Tibial nerve (tissue), 4 donors: ENCODE data around the gene PARP12. TPM values are rescaled to one million over a fixed set of nuclear protein-coding genes. Genes with fewer than 3 reads are reported as not detected.

Experiments used
- DNase-seq, 2 donors: peaks; one replicate each; pipeline ENCODE4 v3.0.0-alpha.2; 2019; ENCODE audit warnings: low spot score in 2 of 2
- H3K27ac ChIP-seq, 4 donors: fragments of 200-600 bp; sonication (generic) in 3 of 4; one replicate each; pipeline ENCODE4 v1.5.1; 2017 to 2019; ENCODE audit warnings: mild to moderate bottlenecking in 1 of 4
- H3K27me3 ChIP-seq, 2 donors: fragments of 200-600 bp; sonication (generic) in 1 of 2; one replicate each; pipeline versions ENCODE4 v1.5.1 to v1.6.0; 2017 to 2019
- H3K36me3 ChIP-seq, 3 donors: fragments of 200-600 bp; sonication (generic); one replicate each; pipeline ENCODE4 v1.5.1; 2018 to 2019
- H3K4me1 ChIP-seq, 4 donors: fragments of 200-600 bp; sonication (generic) in 3 of 4; one replicate each; pipeline ENCODE4 v1.5.1; 2017 to 2019
- H3K4me3 ChIP-seq, 4 donors: fragments of 200-600 bp; sonication (generic) in 3 of 4; one replicate each; pipeline ENCODE4 v1.5.1; 2017 to 2019; ENCODE audit warnings: mild to moderate bottlenecking in 1 of 4, moderate library complexity in 1 of 4
- H3K9me3 ChIP-seq, 4 donors: fragments of 200-600 bp; sonication (generic) in 3 of 4; one replicate each; pipeline ENCODE4 v1.5.1; 2017 to 2019
- CTCF ChIP-seq, 5 experiments: fragments of 200-600 bp in 3 of 5; fragments of 450-650 bp in 2 of 5; sonication (generic) in 3 of 5; IDR thresholded peaks; one replicate each; pipeline ENCODE4 v1.5.1; 2016 to 2019; ENCODE audit warnings: antibody characterized with exemption in 5 of 5, mild to moderate bottlenecking in 3 of 5, moderate library complexity in 2 of 5
- EP300 ChIP-seq, 2 donors: sonication (generic); formaldehyde crosslinking; IDR thresholded peaks; one replicate each; pipeline ENCODE4 v1.6.1; 2017; ENCODE audit warnings: antibody characterized with exemption in 2 of 2, mild to moderate bottlenecking in 1 of 2
- POLR2A ChIP-seq, 2 donors: fragments of 450-650 bp; IDR thresholded peaks; one replicate each; pipeline ENCODE4 v1.6.1; 2017; ENCODE audit warnings: antibody characterized with exemption in 2 of 2, mild to moderate bottlenecking in 2 of 2, moderate library complexity in 2 of 2
- WGBS, 2 donors: methylation state at CpG; one replicate each; pipeline ENCODE4 v1.1.5; 2018; 5-methylcytosine and 5-hydroxymethylcytosine counted together
- total RNA-seq, 4 donors: library from RNA; depleted of rRNA; stranded (reverse); fragments of >200 nt; gene quantifications; one replicate each; pipeline ENCODE4 v1.1.0, GENCODE V29; 2016

The PARP12 gene
- total RNA-seq, 4 donors from 2014 or later = 40.0 to 54.2 (median 44.2) TPM

DNA sequence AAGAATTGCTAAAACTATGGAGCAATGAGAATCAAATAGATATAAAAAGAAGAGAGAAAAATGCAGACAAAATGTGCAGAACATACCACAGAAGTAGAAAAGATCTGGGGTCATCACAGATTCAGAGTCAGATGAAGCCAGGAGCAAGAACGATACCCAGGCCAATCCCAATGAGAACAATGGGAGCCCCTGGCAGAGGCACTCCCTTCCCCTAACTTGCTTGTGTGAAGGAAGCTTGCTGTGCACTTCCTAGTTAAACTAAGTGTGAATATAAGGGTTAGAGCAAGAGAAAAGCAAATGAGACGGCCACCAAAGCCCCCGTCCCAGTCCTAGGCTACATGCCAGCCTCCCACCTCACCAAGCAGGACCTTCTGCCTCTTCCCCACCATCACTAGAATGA, 12.7 kb downstream of the PARP12 start:
- Histone ChIP-seq H3K27me3 (no peaks in the 10 kb centered on the region), H3K9me3 (no peaks in the 10 kb centered on the region), H3K27ac (peak overlapping the region in 1 of 4 donors; percentile 11), H3K4me3 (no peak overlapping the region), H3K36me3 (peaks cover 0 to 63% (median 0%) of the 10 kb centered on the region in 3 donors), H3K4me1 (peaks cover 0 to 12% (median 0%) of the 10 kb centered on the region in 4 donors)
- 81 to 84% methylated on average over 3 of the region's 3 CpGs for WGBS, 2 donors
- no peak for DNase-seq
- TF ChIP-seq POLR2A (IDR thresholded peaks at IDR 0.05) (no peak), EP300 (IDR thresholded peaks at IDR 0.05) (no peak), CTCF (IDR thresholded peaks at IDR 0.05) (no peak)

GRCh38 chr7:140049339-140050024, 13.3 kb downstream of the PARP12 start:
- TF ChIP-seq EP300 (IDR thresholded peaks at IDR 0.05) = no peak
- TF ChIP-seq CTCF (IDR thresholded peaks at IDR 0.05) = no peak
- TF ChIP-seq POLR2A (IDR thresholded peaks at IDR 0.05) = no peak
- H3K9me3 ChIP-seq = no peaks in the 10 kb centered on the region
- peaks cover 0 to 12% (median 0%) of the 10 kb centered on the region in 4 donors for H3K4me1 ChIP-seq
- no peak for DNase-seq
- peaks cover 0 to 64% (median 0%) of the 10 kb centered on the region in 3 donors for H3K36me3 ChIP-seq
- H3K27me3 ChIP-seq = no peaks in the 10 kb centered on the region
- WGBS, 2 donors = 64 to 73% methylated on average over 5 of the region's 5 CpGs
- H3K4me3 ChIP-seq = no peak overlapping the region
- peak overlapping the region in 1 of 4 donors; percentile 49 for H3K27ac ChIP-seq

DNA sequence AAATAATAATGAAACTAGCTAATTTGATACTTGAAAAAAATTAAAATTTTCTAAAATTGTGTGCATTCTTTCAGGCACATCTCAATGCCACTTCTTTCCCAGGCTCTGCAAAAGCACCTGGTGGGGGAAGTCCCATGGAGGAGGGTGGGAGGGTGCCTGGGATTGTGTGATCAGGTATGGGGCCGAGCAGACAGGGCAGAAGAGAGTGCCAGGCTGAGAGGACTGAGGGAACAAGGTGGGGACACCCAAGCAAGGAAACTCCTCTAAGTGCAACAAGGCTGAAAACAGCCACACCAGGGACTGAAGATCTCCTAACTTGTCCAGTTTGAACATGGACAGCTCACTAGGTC, 13.8 kb downstream of the PARP12 start:
- DNase-seq = no peak
- no peak overlapping the region for H3K4me3 ChIP-seq
- H3K36me3 ChIP-seq = peaks cover 0 to 64% (median 0%) of the 10 kb centered on the region in 3 donors
- H3K4me1 ChIP-seq = peaks cover 0 to 12% (median 0%) of the 10 kb centered on the region in 4 donors
- TF ChIP-seq EP300 (IDR thresholded peaks at IDR 0.05) (no peak), CTCF (IDR thresholded peaks at IDR 0.05) (no peak), POLR2A (IDR thresholded peaks at IDR 0.05) (no peak)
- 68 to 71% methylated on average over 1 of the region's 1 CpG for WGBS, 2 donors
- no peaks in the 10 kb centered on the region for H3K9me3 ChIP-seq
- no peaks in the 10 kb centered on the region for H3K27me3 ChIP-seq
- H3K27ac ChIP-seq = no peak overlapping the region

GRCh38 chr7:140048138-140048537, 14.6 kb downstream of the PARP12 start:
- TF ChIP-seq POLR2A (IDR thresholded peaks at IDR 0.05) (no peak), CTCF (IDR thresholded peaks at IDR 0.05) (no peak), EP300 (IDR thresholded peaks at IDR 0.05) (no peak)
- Histone ChIP-seq H3K27me3 (no peaks in the 10 kb centered on the region), H3K9me3 (no peaks in the 10 kb centered on the region), H3K4me3 (no peak overlapping the region), H3K36me3 (peaks cover 0 to 68% (median 0%) of the 10 kb centered on the region in 3 donors), H3K27ac (no peak overlapping the region), H3K4me1 (peaks cover 0 to 12% (median 0%) of the 10 kb centered on the region in 4 donors)
- DNase-seq = no peak
- WGBS, 2 donors = 94 to 96% methylated on average over 4 of the region's 4 CpGs

- Histone ChIP-seq H3K27ac (no peak overlapping the region), H3K9me3 (no peaks in the 10 kb centered on the region), H3K4me3 (no peak overlapping the region), H3K27me3 (no peaks in the 10 kb centered on the region), H3K4me1 (peaks cover 0 to 12% (median 0%) of the 10 kb centered on the region in 4 donors), H3K36me3 (peaks cover 0 to 72% (median 0%) of the 10 kb centered on the region in 3 donors)
- DNase-seq = no peak
- WGBS, 2 donors = 97 to 99% methylated on average over 3 of the region's 3 CpGs
- TF ChIP-seq POLR2A (IDR thresholded peaks at IDR 0.05) (no peak), EP300 (IDR thresholded peaks at IDR 0.05) (no peak), CTCF (IDR thresholded peaks at IDR 0.05) (no peak)
Observed at GRCh38 chr7:140047197-140047596, 15.6 kb downstream of the PARP12 start.
